ENCODE data around the gene EIF2A.

GRCh38 chr3:150635526-150635925, 88.9 kb downstream of the EIF2A start:
- TF ChIP-seq CTCF (IDR thresholded peaks at IDR 0.05) (no peak), POLR2A (IDR thresholded peaks at IDR 0.05) (no peak)
